ENCODE measurements around the gene MSLN.

DNA sequence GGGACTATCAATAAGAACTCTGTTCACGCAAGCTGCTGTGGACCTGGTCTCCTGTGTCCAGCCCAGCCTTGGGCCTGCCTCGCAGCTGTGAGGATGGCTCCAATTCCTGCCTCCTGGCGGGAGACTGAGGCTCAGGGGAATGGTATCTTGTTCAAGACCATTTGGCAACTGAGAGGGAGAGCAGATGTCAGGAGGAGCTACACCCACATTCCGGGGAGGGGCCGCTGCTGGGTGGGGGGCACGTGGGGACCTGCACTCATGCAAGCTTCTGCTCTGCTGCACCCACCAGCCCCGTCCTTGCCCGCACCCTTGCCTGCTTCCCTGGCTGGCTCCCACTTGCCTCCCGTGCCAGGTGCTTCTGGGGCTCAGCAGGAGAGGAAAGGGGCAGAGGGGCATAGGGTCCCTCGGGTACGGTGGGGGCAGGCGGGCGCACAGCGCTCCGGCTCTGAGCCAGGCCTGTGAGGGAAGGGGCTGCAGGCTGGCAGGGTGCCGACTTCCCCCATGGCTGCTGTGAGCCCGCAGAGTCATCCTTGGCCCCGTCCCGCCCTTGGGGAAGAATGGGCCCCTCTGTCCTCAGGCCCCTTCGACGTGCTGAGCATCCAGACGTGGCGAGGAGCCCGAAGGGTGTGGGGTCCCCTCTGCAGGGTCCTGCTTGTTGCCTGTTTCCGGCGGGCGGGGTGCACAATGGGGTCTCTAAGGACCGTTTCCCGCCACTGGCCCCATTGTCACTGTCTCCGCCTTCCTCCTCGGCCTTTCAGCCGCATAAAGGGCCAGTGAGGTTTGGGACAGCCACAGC, 42.9 kb upstream of the MSLN start:
- TF ChIP-seq YY1 (IDR thresholded peaks at IDR 0.05; ENCODE audit: insufficient read depth, insufficient read length): no peak
- TF ChIP-seq SUZ12 (IDR thresholded peaks at IDR 0.05; ENCODE audit: extremely low read depth, insufficient read depth, insufficient read length): no peak

Measured in NT2/D1 (cell line).